Fibroblast of lung (primary cell): ENCODE results near the gene ITGBL1. TPM values are rescaled to one million over a fixed set of nuclear protein-coding genes. Genes with fewer than 3 reads are reported as not detected.

ENCODE experiments used
- DNase-seq, 2 donors: peaks; one replicate each; pipeline versions ENCODE4 v3.0.0 to v3.0.0-alpha.2; 2010; ENCODE audit warnings: low read depth in 2 of 2
- H2AFZ ChIP-seq: 2 replicates; pipeline ENCODE4 v1.5.1; 2012; ENCODE audit warnings: low read length, control low read depth, inconsistent platforms
- H3K27ac ChIP-seq: 2 replicates; pipeline ENCODE4 v1.5.1; 2011; ENCODE audit warnings: low read length, control low read depth; ENCODE audit not compliant: insufficient read depth
- H3K27me3 ChIP-seq: 2 replicates; pipeline ENCODE4 v1.5.1; 2011; ENCODE audit warnings: mild to moderate bottlenecking, low read length; ENCODE audit not compliant: control insufficient read depth, insufficient read depth
- H3K36me3 ChIP-seq: 2 replicates; pipeline ENCODE4 v1.5.1; 2011; ENCODE audit warnings: low read length; ENCODE audit not compliant: control insufficient read depth, insufficient read depth
- H3K4me1 ChIP-seq: 2 replicates; pipeline ENCODE4 v1.5.1; 2011; ENCODE audit warnings: low read length; ENCODE audit not compliant: control insufficient read depth, insufficient read depth; ENCODE audit errors: extremely low read depth
- H3K4me2 ChIP-seq: 2 replicates; pipeline ENCODE4 v1.5.1; 2011; ENCODE audit warnings: low read length, control low read depth; ENCODE audit not compliant: insufficient read depth; ENCODE audit errors: extremely low read depth
- H3K4me3 ChIP-seq, 4 experiments: fragments of 200-600 bp in 1 of 4; sonication (generic) in 1 of 4; replicated peaks in 1 of 4; 2 replicates each; pipeline ENCODE4 v1.5.1; 2011 to 2016; ENCODE audit warnings: low read length in 4 of 4, low read depth in 3 of 4, mild to moderate bottlenecking in 3 of 4, control low read depth in 2 of 4, inconsistent platforms in 1 of 4, mixed read lengths in 1 of 4; ENCODE audit not compliant: insufficient read depth in 1 of 4; ENCODE audit errors: control extremely low read depth in 1 of 4
- H3K79me2 ChIP-seq: 2 replicates; pipeline ENCODE4 v1.5.1; 2012; ENCODE audit warnings: mild to moderate bottlenecking, low read length, inconsistent platforms; ENCODE audit not compliant: control insufficient read depth, insufficient read depth
- H3K9ac ChIP-seq: 2 replicates; pipeline ENCODE4 v1.5.1; 2011; ENCODE audit warnings: mild to moderate bottlenecking, low read length, control low read depth; ENCODE audit not compliant: insufficient read depth
- H3K9me3 ChIP-seq: 2 replicates; pipeline ENCODE4 v1.5.1; 2012; ENCODE audit warnings: low read depth, low read length; ENCODE audit not compliant: control insufficient read depth, insufficient read depth
- H4K20me1 ChIP-seq: 2 replicates; pipeline ENCODE4 v1.5.1; 2011; ENCODE audit warnings: low read length; ENCODE audit not compliant: control insufficient read depth, insufficient read depth; ENCODE audit errors: extremely low read depth
- CTCF ChIP-seq, 2 donors: IDR thresholded peaks in 1 of 2; conservative IDR thresholded peaks in 1 of 2; 1 replicate in 1 of 2; 2 replicates in 1 of 2; pipeline ENCODE4 v1.5.1; 2011 to 2012; ENCODE audit warnings: low read length in 2 of 2, control low read depth in 1 of 2, inconsistent platforms in 1 of 2, low read depth in 1 of 2, mild to moderate bottlenecking in 1 of 2
- EZH2 ChIP-seq: IDR thresholded peaks from 2 replicates; pipeline ENCODE4 v1.5.1; 2012; ENCODE audit warnings: low read length, control low read depth, mild to moderate bottlenecking; ENCODE audit errors: missing control alignments
- polyA plus RNA-seq, 2 donors: library from polyadenylated mRNA; depleted of rRNA in 1 of 2; stranded (reverse) in 1 of 2; unstranded in 1 of 2; fragments of >200 nt; gene quantifications; 2 replicates each; pipeline ENCODE4 v1.2.1, GENCODE V29; 2011 to 2012; ENCODE audit warnings: missing spikeins in 1 of 2
- total RNA-seq: library from RNA; depleted of rRNA; stranded (reverse); fragments of >200 nt; gene quantifications from 2 replicates; pipeline ENCODE4 v1.2.1, GENCODE V29; 2014

The ITGBL1 gene
- total and polyA plus RNA-seq, 2 donors (not counting 1 experiment from before 2014, with no cell fraction given) = 45.1 to 87.4 TPM

- no peaks in the 10 kb centered on the region for H4K20me1 ChIP-seq
- H3K4me3 ChIP-seq = no peak overlapping the region
- no peaks in the 10 kb centered on the region for H3K27me3 ChIP-seq
- no peak overlapping the region for H3K9ac ChIP-seq
- no peak overlapping the region for H3K4me2 ChIP-seq
- no peaks in the 10 kb centered on the region for H3K79me2 ChIP-seq
- H3K9me3 ChIP-seq = no peaks in the 10 kb centered on the region
- H3K27ac ChIP-seq = no peak overlapping the region
- DNase-seq = no peak
- no peak overlapping the region for H2AFZ ChIP-seq
- no peak for TF ChIP-seq CTCF (conservative IDR thresholded peaks at IDR 0.05 in 1 of 2, IDR thresholded peaks at IDR 0.05 in 1 of 2; ENCODE audit: low read depth in 1 of 2, low read length in 2 of 2)
- TF ChIP-seq EZH2 = no peak
- no peaks in the 10 kb centered on the region for H3K4me1 ChIP-seq
- H3K36me3 ChIP-seq = no peaks in the 10 kb centered on the region
Observed at GRCh38 chr13:101423872-101424271, 28.6 kb upstream of the ITGBL1 start.

GRCh38 chr13:101424381-101425155 is 27.9 kb upstream of the ITGBL1 start:
- DNase-seq = peak; percentile 31 to 33
- Histone ChIP-seq H2AFZ (no peak overlapping the region), H3K9me3 (no peaks in the 10 kb centered on the region), H3K4me1 (no peaks in the 10 kb centered on the region), H3K79me2 (no peaks in the 10 kb centered on the region), H3K4me2 (no peak overlapping the region), H3K9ac (no peak overlapping the region), H4K20me1 (no peaks in the 10 kb centered on the region), H3K27me3 (no peaks in the 10 kb centered on the region), H3K27ac (no peak overlapping the region), H3K4me3 (no peak overlapping the region), H3K36me3 (no peaks in the 10 kb centered on the region)
- TF ChIP-seq EZH2 (no peak), CTCF (conservative IDR thresholded peaks at IDR 0.05 in 1 of 2, IDR thresholded peaks at IDR 0.05 in 1 of 2; ENCODE audit: low read depth in 1 of 2, low read length in 2 of 2) (no peak)

GRCh38 chr13:101425156-101425471 is 27.4 kb upstream of the ITGBL1 start:
- H3K4me2 ChIP-seq = no peak overlapping the region
- no peak overlapping the region for H3K4me3 ChIP-seq
- no peaks in the 10 kb centered on the region for H3K4me1 ChIP-seq
- no peaks in the 10 kb centered on the region for H3K79me2 ChIP-seq
- TF ChIP-seq CTCF (conservative IDR thresholded peaks at IDR 0.05 in 1 of 2, IDR thresholded peaks at IDR 0.05 in 1 of 2; ENCODE audit: low read depth in 1 of 2, low read length in 2 of 2) = no peak
- TF ChIP-seq EZH2 = no peak
- H3K27ac ChIP-seq = no peak overlapping the region
- no peak for DNase-seq
- no peak overlapping the region for H3K9ac ChIP-seq
- H4K20me1 ChIP-seq = no peaks in the 10 kb centered on the region
- no peak overlapping the region for H2AFZ ChIP-seq
- H3K9me3 ChIP-seq = no peaks in the 10 kb centered on the region
- no peaks in the 10 kb centered on the region for H3K36me3 ChIP-seq
- no peaks in the 10 kb centered on the region for H3K27me3 ChIP-seq
